SK-N-SH treated with all-trans-retinoic acid at 6 μM for 48 hours (cell line): ENCODE results near the gene PHLDA3.

Experiments
- ATAC-seq: fragments of 200-7000 bp; cut with Tn5 transposase; 3 replicates; pipeline ENCODE4 v1.9.1; 2020; ENCODE audit warnings: mild to moderate bottlenecking, moderate library complexity
- ARNTL ChIP-seq: fragments of 450-650 bp; formaldehyde crosslinking; IDR thresholded peaks from 2 replicates; pipeline ENCODE4 v1.5.0; 2020; ENCODE audit warnings: low read depth, mild to moderate bottlenecking, moderate library complexity, borderline replicate concordance
- BACH2 ChIP-seq: fragments of 250-450 bp; sonication (Bioruptor Pico); IDR thresholded peaks from 2 replicates; pipeline ENCODE4 v1.9.0; 2021; ENCODE audit warnings: mild to moderate bottlenecking, borderline replicate concordance
- CSDC2 ChIP-seq: fragments of 250-450 bp; sonication (Bioruptor Pico); IDR thresholded peaks from 2 replicates; pipeline ENCODE4 v1.5.0; 2020; ENCODE audit warnings: mild to moderate bottlenecking, moderate library complexity
- ESRRG ChIP-seq: fragments of 250-450 bp; sonication (Bioruptor Pico); IDR thresholded peaks from 2 replicates; pipeline ENCODE4 v1.6.1; 2021; ENCODE audit warnings: mild to moderate bottlenecking
- GLIS3 ChIP-seq: fragments of 250-450 bp; sonication (Bioruptor Pico); IDR thresholded peaks from 2 replicates; pipeline ENCODE4 v1.5.0; 2020; ENCODE audit warnings: mild to moderate bottlenecking, moderate library complexity
- ISL1 ChIP-seq: fragments of 250-450 bp; sonication (Bioruptor Pico); IDR thresholded peaks from 2 replicates; pipeline ENCODE4 v2.1.2; 2022; ENCODE audit warnings: mild to moderate bottlenecking, moderate library complexity
- OSR1 ChIP-seq: fragments of 250-450 bp; sonication (Bioruptor Pico); IDR thresholded peaks from 2 replicates; pipeline ENCODE4 v1.8.0; 2022; ENCODE audit warnings: moderate library complexity, mild to moderate bottlenecking, inconsistent platforms
- PPARA ChIP-seq: fragments of 250-450 bp; sonication (Bioruptor Pico); IDR thresholded peaks from 2 replicates; pipeline ENCODE4 v1.5.0; 2020; ENCODE audit warnings: mild to moderate bottlenecking, borderline replicate concordance
- RARB ChIP-seq: fragments of 250-450 bp; sonication (Bioruptor Pico); IDR thresholded peaks from 2 replicates; pipeline ENCODE4 v1.8.0; 2021; ENCODE audit warnings: mild to moderate bottlenecking, moderate library complexity
- SNAI2 ChIP-seq: fragments of 250-450 bp; sonication (Bioruptor Pico); IDR thresholded peaks from 2 replicates; pipeline ENCODE4 v1.5.0; 2020; ENCODE audit warnings: mild to moderate bottlenecking, moderate library complexity
- TCF4 ChIP-seq: fragments of 250-450 bp; sonication (Bioruptor Pico); IDR thresholded peaks from 2 replicates; pipeline ENCODE4 v1.8.0; 2021; ENCODE audit warnings: mild to moderate bottlenecking, moderate library complexity, borderline replicate concordance
- TOX ChIP-seq: fragments of 250-450 bp; sonication (Bioruptor Pico); IDR thresholded peaks from 2 replicates; pipeline ENCODE4 v1.8.0; 2021; ENCODE audit warnings: mild to moderate bottlenecking, moderate library complexity, borderline replicate concordance
- ZC3H10 ChIP-seq: fragments of 250-450 bp; sonication (Bioruptor Pico); IDR thresholded peaks from 2 replicates; pipeline ENCODE4 v1.5.1; 2021; ENCODE audit warnings: mild to moderate bottlenecking, moderate library complexity
- ZFP3 ChIP-seq: fragments of 250-450 bp; sonication (Bioruptor Pico); IDR thresholded peaks from 2 replicates; pipeline ENCODE4 v1.5.0; 2020; ENCODE audit warnings: mild to moderate bottlenecking, moderate library complexity
- ZFP30 ChIP-seq: fragments of 450-650 bp; formaldehyde crosslinking; IDR thresholded peaks from 2 replicates; pipeline ENCODE4 v1.5.0; 2022; ENCODE audit warnings: mild to moderate bottlenecking, moderate library complexity
- ZNF565 ChIP-seq: fragments of 450-650 bp; formaldehyde crosslinking; conservative IDR thresholded peaks from 2 replicates; pipeline ENCODE4 v1.5.0; 2020; ENCODE audit warnings: low read depth, mild to moderate bottlenecking, moderate library complexity
- TF ChIP-seq, protein P1 (sequence below): fragments of 250-450 bp; sonication (Bioruptor Pico); IDR thresholded peaks from 2 replicates; pipeline ENCODE4 v1.5.0; 2020; ENCODE audit warnings: mild to moderate bottlenecking, moderate library complexity
- TF ChIP-seq, protein P2 (sequence below): fragments of 250-450 bp; sonication (Bioruptor Pico); IDR thresholded peaks from 2 replicates; pipeline ENCODE4 v1.8.0; 2020; ENCODE audit warnings: mild to moderate bottlenecking, moderate library complexity, borderline replicate concordance
- TF ChIP-seq, protein P3 (sequence below): fragments of 250-450 bp; sonication (Bioruptor Pico); IDR thresholded peaks from 2 replicates; pipeline ENCODE4 v1.5.1; 2020; ENCODE audit warnings: low read depth, mild to moderate bottlenecking, moderate library complexity

Gene PHLDA3

DNA sequence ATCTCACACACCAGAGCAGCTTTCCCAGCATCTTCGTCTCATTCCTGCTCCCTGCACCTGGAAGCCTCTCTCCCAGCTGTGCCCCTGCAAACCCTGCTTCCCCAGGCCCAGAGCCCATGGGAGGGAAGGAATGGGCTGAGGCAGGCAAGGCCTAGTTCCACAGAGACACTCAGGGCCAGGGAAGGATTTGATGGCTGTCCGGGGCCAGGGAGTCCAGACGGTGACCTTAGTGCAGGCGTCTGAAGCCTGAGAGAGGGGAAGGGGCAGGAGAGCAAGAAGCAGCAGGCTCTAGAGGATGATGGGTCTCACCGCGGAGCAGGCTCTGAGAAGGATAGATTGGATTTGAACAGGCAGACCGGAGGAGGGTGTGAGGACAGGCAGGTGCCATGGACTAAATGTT lies 25.2 kb downstream of the PHLDA3 start (continued):
- TF ChIP-seq TCF4 (CRISPR knock-in tag) = no peak
- no peak for TF ChIP-seq ZFP3

DNA sequence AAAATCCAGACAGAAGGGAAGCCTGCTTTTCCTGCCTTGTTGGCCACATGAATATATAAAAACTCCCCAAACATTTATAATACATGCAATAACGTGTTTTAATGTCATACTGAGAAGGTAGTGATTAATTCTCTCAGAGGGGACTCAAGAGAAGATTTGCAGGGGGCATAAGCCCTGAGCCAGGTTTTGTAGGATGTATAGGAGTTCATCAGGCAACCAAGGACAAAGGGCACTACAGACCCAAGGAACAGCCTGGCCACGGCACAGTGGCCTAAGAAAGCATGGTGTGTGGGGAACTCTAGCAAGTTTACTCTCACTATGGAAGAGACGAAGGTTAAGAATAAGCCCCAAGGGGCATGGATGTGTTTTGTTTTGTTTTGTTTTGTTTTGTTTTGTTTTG lies 32.0 kb downstream of the PHLDA3 start:
- ATAC-seq = no peak
- peak; percentile 95 for TF ChIP-seq ZFP3
- TF ChIP-seq, protein P1, sequence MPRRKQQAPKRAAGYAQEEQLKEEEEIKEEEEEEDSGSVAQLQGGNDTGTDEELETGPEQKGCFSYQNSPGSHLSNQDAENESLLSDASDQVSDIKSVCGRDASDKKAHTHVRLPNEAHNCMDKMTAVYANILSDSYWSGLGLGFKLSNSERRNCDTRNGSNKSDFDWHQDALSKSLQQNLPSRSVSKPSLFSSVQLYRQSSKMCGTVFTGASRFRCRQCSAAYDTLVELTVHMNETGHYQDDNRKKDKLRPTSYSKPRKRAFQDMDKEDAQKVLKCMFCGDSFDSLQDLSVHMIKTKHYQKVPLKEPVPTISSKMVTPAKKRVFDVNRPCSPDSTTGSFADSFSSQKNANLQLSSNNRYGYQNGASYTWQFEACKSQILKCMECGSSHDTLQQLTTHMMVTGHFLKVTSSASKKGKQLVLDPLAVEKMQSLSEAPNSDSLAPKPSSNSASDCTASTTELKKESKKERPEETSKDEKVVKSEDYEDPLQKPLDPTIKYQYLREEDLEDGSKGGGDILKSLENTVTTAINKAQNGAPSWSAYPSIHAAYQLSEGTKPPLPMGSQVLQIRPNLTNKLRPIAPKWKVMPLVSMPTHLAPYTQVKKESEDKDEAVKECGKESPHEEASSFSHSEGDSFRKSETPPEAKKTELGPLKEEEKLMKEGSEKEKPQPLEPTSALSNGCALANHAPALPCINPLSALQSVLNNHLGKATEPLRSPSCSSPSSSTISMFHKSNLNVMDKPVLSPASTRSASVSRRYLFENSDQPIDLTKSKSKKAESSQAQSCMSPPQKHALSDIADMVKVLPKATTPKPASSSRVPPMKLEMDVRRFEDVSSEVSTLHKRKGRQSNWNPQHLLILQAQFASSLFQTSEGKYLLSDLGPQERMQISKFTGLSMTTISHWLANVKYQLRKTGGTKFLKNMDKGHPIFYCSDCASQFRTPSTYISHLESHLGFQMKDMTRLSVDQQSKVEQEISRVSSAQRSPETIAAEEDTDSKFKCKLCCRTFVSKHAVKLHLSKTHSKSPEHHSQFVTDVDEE (CRISPR knock-in tag) = no peak
- no peak for TF ChIP-seq OSR1 (CRISPR knock-in tag)
- no peak for TF ChIP-seq TCF4 (CRISPR knock-in tag)
- TF ChIP-seq TOX (CRISPR knock-in tag) = no peak
- TF ChIP-seq, protein P2, sequence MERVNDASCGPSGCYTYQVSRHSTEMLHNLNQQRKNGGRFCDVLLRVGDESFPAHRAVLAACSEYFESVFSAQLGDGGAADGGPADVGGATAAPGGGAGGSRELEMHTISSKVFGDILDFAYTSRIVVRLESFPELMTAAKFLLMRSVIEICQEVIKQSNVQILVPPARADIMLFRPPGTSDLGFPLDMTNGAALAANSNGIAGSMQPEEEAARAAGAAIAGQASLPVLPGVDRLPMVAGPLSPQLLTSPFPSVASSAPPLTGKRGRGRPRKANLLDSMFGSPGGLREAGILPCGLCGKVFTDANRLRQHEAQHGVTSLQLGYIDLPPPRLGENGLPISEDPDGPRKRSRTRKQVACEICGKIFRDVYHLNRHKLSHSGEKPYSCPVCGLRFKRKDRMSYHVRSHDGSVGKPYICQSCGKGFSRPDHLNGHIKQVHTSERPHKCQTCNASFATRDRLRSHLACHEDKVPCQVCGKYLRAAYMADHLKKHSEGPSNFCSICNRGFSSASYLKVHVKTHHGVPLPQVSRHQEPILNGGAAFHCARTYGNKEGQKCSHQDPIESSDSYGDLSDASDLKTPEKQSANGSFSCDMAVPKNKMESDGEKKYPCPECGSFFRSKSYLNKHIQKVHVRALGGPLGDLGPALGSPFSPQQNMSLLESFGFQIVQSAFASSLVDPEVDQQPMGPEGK (CRISPR knock-in tag) = no peak
- no peak for TF ChIP-seq RARB
- TF ChIP-seq ESRRG (CRISPR knock-in tag) = no peak
- no peak for TF ChIP-seq ISL1 (CRISPR knock-in tag)

DNA sequence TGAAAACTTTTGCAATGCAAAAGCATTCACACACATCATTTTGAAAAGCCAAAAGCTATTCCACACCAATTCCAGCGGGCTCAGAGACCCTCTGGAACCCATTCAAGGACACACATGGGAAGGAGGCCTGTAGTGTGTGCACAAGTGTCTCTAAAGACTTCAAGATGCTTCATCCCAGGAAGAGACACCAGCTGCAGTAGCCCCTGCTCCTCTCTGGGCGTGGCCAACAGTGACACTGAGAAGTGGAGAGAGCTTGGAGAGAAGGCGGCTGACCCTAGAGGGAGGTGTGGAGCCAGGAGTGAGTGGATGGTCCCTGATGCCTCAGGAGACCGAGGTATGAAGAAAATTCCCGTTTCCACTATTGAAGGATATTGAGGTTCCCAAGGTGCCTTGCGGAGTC lies 32.6 kb downstream of the PHLDA3 start:
- peak; percentile 80 for ATAC-seq
- TF ChIP-seq SNAI2 (CRISPR knock-in tag) (no peak), ZNF565 (no peak), ZFP30 (CRISPR knock-in tag) (no peak), PPARA (CRISPR knock-in tag) (no peak), ISL1 (CRISPR knock-in tag) (no peak), CSDC2 (CRISPR knock-in tag) (no peak), OSR1 (CRISPR knock-in tag) (no peak), TCF4 (CRISPR knock-in tag) (no peak), RARB (no peak), ARNTL (CRISPR knock-in tag) (no peak), TOX (CRISPR knock-in tag) (no peak), BACH2 (CRISPR knock-in tag) (no peak), ZC3H10 (no peak), GLIS3 (CRISPR knock-in tag) (no peak)
- TF ChIP-seq, protein P2 (CRISPR knock-in tag) = no peak
- TF ChIP-seq, protein P1 (CRISPR knock-in tag) = no peak
- TF ChIP-seq, protein P3, sequence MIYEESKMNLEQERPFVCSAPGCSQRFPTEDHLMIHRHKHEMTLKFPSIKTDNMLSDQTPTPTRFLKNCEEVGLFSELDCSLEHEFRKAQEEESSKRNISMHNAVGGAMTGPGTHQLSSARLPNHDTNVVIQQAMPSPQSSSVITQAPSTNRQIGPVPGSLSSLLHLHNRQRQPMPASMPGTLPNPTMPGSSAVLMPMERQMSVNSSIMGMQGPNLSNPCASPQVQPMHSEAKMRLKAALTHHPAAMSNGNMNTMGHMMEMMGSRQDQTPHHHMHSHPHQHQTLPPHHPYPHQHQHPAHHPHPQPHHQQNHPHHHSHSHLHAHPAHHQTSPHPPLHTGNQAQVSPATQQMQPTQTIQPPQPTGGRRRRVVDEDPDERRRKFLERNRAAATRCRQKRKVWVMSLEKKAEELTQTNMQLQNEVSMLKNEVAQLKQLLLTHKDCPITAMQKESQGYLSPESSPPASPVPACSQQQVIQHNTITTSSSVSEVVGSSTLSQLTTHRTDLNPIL (CRISPR knock-in tag) = no peak
